ENCODE measurements around the gene IQGAP2.

The IQGAP2 gene

DNA sequence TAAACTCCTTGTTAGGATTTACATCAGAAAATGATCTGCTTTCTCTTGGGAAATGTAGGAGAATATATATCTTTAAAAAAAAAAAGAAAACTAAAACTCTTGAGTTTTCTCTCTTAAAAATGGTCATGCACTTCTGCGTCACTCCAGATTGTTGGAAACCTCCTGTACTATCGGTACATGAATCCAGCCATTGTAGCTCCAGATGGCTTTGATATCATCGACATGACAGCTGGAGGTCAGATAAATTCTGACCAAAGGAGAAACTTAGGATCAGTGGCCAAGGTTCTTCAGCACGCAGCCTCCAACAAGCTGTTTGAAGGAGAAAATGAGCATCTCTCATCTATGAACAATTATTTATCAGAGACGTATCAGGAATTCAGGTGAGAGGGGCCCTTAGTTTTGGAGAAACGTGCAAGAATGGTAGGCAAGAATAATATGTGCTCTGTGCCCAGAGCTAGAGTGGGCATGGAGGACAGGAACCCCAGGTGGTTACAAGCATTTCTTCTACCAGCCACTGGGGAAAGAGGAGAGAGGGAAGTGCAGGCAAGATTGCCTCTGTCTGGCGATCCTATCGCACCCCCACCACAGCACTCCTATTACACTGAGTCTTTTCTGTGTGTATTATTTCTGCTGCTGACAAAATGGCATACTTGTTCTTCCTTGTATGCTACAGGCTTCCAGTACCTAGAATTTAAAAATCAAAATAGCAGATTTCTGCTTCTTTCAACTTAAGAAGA lies 271.4 kb downstream of the IQGAP2 start:
- Histone ChIP-seq H3K9me3 (ENCODE audit: control insufficient read depth, insufficient read depth, low read depth, low read length) (no peaks in the 10 kb centered on the region), H3K27ac (ENCODE audit: extremely low read depth, low read depth, low read length) (no peak overlapping the region), H3K4me1 (ENCODE audit: control insufficient read depth, insufficient read depth, low read length) (no peaks in the 10 kb centered on the region), H3K36me3 (ENCODE audit: control insufficient read depth in 2 of 2, insufficient read depth in 1 of 2, low read length in 2 of 2) (no peaks in the 10 kb centered on the region), H3K4me3 (ENCODE audit: low read depth, low read length) (no peak overlapping the region)
- CTCF ChIA-PET: interaction anchor here (1.4 kb wide), 1 partner anchor 100 kb away, joined by 6 read pairs; no protein-coding TSS in a partner anchor
- POLR2A ChIA-PET: no interaction called here
- no peak for TF ChIP-seq ZNF830 (tag by site-specific recombination; IDR thresholded peaks at IDR 0.05; ENCODE audit: low read depth)
- no peak for TF ChIP-seq HOXA7 (CRISPR knock-in tag; IDR thresholded peaks at IDR 0.05; ENCODE audit: borderline replicate concordance)
- no peak for TF ChIP-seq ZNF561 (tag by site-specific recombination; IDR thresholded peaks at IDR 0.05; ENCODE audit: borderline replicate concordance)
- TF ChIP-seq, protein P1, sequence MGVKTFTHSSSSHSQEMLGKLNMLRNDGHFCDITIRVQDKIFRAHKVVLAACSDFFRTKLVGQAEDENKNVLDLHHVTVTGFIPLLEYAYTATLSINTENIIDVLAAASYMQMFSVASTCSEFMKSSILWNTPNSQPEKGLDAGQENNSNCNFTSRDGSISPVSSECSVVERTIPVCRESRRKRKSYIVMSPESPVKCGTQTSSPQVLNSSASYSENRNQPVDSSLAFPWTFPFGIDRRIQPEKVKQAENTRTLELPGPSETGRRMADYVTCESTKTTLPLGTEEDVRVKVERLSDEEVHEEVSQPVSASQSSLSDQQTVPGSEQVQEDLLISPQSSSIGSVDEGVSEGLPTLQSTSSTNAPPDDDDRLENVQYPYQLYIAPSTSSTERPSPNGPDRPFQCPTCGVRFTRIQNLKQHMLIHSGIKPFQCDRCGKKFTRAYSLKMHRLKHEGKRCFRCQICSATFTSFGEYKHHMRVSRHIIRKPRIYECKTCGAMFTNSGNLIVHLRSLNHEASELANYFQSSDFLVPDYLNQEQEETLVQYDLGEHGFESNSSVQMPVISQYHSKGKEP (tag by site-specific recombination; IDR thresholded peaks at IDR 0.05): no peak
- no peak for TF ChIP-seq ZNF155 (tag by site-specific recombination; IDR thresholded peaks at IDR 0.05)
- TF ChIP-seq ZFP3 (tag by site-specific recombination; IDR thresholded peaks at IDR 0.05; ENCODE audit: low read depth): no peak
- TF ChIP-seq ZNF24 (tag by site-specific recombination; IDR thresholded peaks at IDR 0.05): no peak
- TF ChIP-seq, protein P2, sequence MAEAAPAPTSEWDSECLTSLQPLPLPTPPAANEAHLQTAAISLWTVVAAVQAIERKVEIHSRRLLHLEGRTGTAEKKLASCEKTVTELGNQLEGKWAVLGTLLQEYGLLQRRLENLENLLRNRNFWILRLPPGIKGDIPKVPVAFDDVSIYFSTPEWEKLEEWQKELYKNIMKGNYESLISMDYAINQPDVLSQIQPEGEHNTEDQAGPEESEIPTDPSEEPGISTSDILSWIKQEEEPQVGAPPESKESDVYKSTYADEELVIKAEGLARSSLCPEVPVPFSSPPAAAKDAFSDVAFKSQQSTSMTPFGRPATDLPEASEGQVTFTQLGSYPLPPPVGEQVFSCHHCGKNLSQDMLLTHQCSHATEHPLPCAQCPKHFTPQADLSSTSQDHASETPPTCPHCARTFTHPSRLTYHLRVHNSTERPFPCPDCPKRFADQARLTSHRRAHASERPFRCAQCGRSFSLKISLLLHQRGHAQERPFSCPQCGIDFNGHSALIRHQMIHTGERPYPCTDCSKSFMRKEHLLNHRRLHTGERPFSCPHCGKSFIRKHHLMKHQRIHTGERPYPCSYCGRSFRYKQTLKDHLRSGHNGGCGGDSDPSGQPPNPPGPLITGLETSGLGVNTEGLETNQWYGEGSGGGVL (tag by site-specific recombination; IDR thresholded peaks at IDR 0.05): no peak
- TF ChIP-seq GLIS2 (tag by site-specific recombination; IDR thresholded peaks at IDR 0.05): no peak
- TF ChIP-seq, protein P3, sequence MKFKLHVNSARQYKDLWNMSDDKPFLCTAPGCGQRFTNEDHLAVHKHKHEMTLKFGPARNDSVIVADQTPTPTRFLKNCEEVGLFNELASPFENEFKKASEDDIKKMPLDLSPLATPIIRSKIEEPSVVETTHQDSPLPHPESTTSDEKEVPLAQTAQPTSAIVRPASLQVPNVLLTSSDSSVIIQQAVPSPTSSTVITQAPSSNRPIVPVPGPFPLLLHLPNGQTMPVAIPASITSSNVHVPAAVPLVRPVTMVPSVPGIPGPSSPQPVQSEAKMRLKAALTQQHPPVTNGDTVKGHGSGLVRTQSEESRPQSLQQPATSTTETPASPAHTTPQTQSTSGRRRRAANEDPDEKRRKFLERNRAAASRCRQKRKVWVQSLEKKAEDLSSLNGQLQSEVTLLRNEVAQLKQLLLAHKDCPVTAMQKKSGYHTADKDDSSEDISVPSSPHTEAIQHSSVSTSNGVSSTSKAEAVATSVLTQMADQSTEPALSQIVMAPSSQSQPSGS (tag by site-specific recombination; IDR thresholded peaks at IDR 0.05; ENCODE audit: low read depth): no peak
- TF ChIP-seq RBAK (tag by site-specific recombination; IDR thresholded peaks at IDR 0.05): no peak
- no peak for TF ChIP-seq ZNF169 (tag by site-specific recombination; IDR thresholded peaks at IDR 0.05)
- TF ChIP-seq MYNN (tag by site-specific recombination; IDR thresholded peaks at IDR 0.05; ENCODE audit: borderline replicate concordance): no peak
- no peak for TF ChIP-seq ZNF596 (tag by site-specific recombination; IDR thresholded peaks at IDR 0.05)

DNA sequence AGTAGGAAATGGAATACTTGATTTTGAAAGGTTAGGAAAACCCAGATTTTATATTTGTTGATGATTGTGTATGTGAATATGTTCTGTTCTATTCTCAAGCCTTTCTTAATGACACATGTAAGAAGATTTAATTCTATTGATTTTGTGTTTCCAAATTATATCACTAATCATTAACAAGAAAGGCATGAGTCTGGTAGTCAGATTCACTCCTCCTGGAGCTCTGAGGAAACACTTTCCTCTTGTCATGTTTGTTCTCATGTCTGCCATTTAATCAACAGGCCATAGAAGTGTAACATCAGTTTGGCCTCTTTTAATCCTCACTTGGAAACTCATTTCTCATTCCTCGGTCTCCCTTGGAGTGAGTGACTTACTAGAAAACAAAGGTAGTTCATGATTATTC lies 272.3 kb downstream of the IQGAP2 start:
- no peaks in the 10 kb centered on the region for H3K9me3 ChIP-seq (ENCODE audit: control insufficient read depth, insufficient read depth, low read depth, low read length)
- ChIA-PET CTCF (interaction anchor here (0.6 to 0.9 kb wide), 2 partner anchors 99 to 432 kb away, joined by 3 read pairs; no protein-coding TSS in a partner anchor), POLR2A (no interaction called here)
- no peaks in the 10 kb centered on the region for H3K4me1 ChIP-seq (ENCODE audit: control insufficient read depth, insufficient read depth, low read length)
- H3K27ac ChIP-seq (ENCODE audit: extremely low read depth, low read depth, low read length): no peak overlapping the region
- H3K4me3 ChIP-seq (ENCODE audit: low read depth, low read length): no peak overlapping the region
- TF ChIP-seq ZBTB20 (tag by site-specific recombination; IDR thresholded peaks at IDR 0.05) (no peak), ZNF677 (tag by site-specific recombination; IDR thresholded peaks at IDR 0.05) (no peak), KLF7 (tag by site-specific recombination; IDR thresholded peaks at IDR 0.05; ENCODE audit: borderline replicate concordance) (no peak), EGR2 (tag by site-specific recombination; IDR thresholded peaks at IDR 0.05; ENCODE audit: low read depth) (no peak), SP2 (tag by site-specific recombination; IDR thresholded peaks at IDR 0.05) (no peak)
- no peaks in the 10 kb centered on the region for H3K36me3 ChIP-seq (ENCODE audit: control insufficient read depth in 2 of 2, insufficient read depth in 1 of 2, low read length in 2 of 2)

Measured in HEK293 (cell line).